ENCODE data around the gene HOXB7.
A peak's percentile ranks its signal among the peaks of the same experiment; 100 is the strongest.

Gene HOXB7

DNA sequence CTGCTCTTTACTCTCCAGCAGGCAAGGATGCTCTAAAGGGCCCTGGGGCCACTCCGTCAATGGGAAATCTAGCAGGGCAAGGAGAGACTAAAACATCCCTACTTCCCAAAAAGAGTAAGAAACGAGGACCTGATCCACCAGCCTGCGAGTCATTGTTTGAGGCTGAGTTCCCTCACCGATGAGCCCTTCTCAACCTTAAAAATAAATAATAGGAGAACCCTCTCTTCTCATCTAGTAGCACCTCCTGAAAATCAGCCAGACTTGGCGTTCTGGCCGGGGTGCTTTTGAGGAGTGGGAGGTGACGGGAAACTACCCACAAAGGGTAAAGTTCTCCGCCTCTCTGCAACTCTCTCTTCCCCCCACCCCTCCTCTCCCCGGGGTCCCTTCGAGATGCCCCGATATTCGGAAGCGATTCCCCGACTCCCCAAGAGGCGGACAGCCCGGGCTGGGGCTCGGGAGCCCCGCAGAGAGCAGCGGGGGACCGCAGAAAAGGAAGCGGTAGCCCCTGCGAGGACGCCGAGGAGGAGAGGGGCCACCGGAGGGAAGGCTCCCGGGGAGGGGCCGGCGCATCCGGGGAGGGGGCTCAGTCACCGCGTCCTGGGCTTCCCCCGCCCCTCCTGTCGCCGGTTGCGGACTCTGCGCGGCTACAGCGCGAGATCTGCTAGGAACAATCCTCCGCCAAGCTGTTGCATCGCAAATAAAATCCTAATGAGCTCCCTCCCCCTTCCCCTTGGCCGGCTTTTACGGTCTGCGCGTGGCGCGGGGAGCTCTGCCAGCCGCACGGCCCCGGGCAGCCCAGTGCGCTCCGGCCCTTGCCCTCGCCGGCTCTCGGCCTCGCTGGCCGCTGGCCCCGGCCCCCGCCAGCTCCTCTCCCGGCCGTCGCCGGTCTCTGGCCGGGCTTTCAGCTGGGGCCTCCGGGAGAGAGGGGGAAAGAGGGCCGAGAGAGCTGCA is 14.0 kb upstream of the HOXB7 start:
- ChIA-PET POLR2A (interaction anchor here (0.5 to 1.1 kb wide), 3 partner anchors 11 to 44 kb away, joined by 3 to 4 read pairs (median 3); no protein-coding TSS in a partner anchor), CTCF (interaction anchor here (0.8 to 12.1 kb wide), 14 partner anchors 8 to 365 kb away, joined by 3 to 185 read pairs (median 7); partner anchors contain the start of gene HOXB8)
- no peak for TF ChIP-seq CTCF (IDR thresholded peaks at IDR 0.05; ENCODE audit: insufficient read depth, low read length, missing control alignments)
- no peak for DNase-seq (ENCODE audit: low read depth, low spot score)
- H3K4me3 ChIP-seq (ENCODE audit: low read depth, low read length) = peak overlapping the region; percentile 51

DNA sequence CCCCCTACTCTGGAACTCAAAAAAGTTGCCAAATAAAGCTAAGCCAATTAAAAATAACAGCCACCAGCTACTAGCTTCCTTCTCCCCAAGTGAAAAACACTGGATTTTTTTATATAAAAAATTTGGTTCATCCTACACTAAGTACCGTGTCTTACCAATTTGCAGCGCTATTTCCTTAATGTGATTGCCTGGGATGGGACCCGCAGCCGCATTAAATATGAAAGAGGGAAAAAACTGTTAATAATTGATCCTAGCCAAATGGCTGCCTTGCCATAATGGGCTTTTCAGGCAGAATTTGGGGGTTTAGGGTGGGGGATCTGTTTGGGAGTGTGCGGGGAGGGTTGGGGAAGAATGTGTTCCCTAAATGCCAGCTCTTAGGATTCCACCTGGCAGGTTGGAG is 13.3 kb upstream of the HOXB7 start:
- POLR2A ChIA-PET = no interaction called here

GRCh38 chr17:48623583-48623982 is 12.8 kb upstream of the HOXB7 start:
- CTCF ChIA-PET = interaction anchor here (0.7 to 12.1 kb wide), 9 partner anchors 9 to 488 kb away, joined by 3 to 185 read pairs (median 6); partner anchors contain the start of gene HOXB8
- H3K4me3 ChIP-seq (ENCODE audit: low read depth, low read length) = no peak overlapping the region
- no peak for DNase-seq (ENCODE audit: low read depth, low spot score)
- no peak for TF ChIP-seq CTCF (IDR thresholded peaks at IDR 0.05; ENCODE audit: insufficient read depth, low read length, missing control alignments)
- POLR2A ChIA-PET = no interaction called here

More for the DNA sequence above, 13.3 kb upstream of the HOXB7 start:
- TF ChIP-seq CTCF (IDR thresholded peaks at IDR 0.05; ENCODE audit: insufficient read depth, low read length, missing control alignments) = no peak
- no peak overlapping the region; the same call in 1 of the 2 replicates for H3K4me3 ChIP-seq (ENCODE audit: low read depth, low read length)
- no peak for DNase-seq (ENCODE audit: low read depth, low spot score)
- CTCF ChIA-PET = interaction anchor here (0.7 to 12.1 kb wide), 9 partner anchors 9 to 489 kb away, joined by 3 to 185 read pairs (median 6); partner anchors contain the start of gene HOXB8

- ChIA-PET POLR2A (no interaction called here), CTCF (interaction anchor here (0.6 to 12.1 kb wide), 14 partner anchors 8 to 407 kb away, joined by 3 to 185 read pairs (median 6); partner anchors contain the start of gene HOXB8)
- no peak overlapping the region for H3K4me3 ChIP-seq (ENCODE audit: low read depth, low read length)
- no peak for TF ChIP-seq CTCF (IDR thresholded peaks at IDR 0.05; ENCODE audit: insufficient read depth, low read length, missing control alignments)
- DNase-seq (ENCODE audit: low read depth, low spot score) = no peak
Measured at GRCh38 chr17:48622857-48623256, 12.0 kb upstream of the HOXB7 start.

DNA sequence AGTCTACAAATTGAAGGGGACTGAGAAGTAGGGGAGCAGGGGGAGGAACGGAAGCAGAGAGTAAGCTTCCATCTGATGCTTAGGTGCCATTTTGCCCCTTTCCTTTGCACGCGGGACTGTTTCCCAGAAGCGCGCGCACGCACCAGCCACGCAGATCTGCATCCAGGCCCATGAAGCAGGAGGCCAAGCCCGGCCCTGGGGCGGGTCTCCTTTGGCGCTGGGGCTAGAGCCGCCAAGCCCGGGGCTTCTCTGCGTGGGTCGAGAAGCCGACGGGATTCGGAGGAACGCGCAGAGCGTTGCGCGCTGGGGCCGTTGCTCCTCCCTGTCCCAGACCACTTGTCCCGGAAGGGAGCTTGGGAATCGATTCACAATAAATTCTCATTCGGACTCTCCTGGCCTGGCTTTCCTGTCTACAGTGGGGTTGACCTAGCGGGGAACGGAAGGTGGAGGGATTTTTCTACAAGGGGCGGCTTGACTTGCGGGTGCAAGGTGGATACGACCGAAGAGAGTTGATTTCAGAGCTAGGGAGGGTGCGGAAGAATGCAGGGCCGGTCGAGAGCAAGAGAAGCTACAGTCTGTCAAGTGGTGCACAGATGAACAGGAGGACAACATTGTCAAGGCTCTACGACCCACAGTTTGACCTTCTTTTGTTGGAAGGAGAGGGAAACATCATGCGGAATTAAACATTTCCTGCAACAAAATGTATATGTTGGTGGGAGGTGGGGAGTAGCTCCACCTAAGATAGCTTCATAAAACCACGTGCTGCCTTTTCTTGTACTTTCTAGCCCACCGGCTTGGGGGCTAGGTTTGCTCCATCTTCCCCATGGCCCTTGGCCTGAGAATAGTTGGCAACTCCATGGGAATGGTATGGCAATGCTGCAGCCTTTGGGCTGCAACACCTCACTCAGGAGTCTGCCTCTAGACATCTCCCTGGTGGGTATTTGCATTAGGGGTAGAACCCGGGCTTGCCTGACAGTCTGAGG is 10.9 kb upstream of the HOXB7 start:
- ChIA-PET POLR2A (no interaction called here), CTCF (interaction anchor here (0.7 to 12.1 kb wide), 15 partner anchors 9 to 406 kb away, joined by 3 to 185 read pairs (median 4); no protein-coding TSS in a partner anchor)
- DNase-seq (ENCODE audit: low read depth, low spot score) = no peak
- H3K4me3 ChIP-seq (ENCODE audit: low read depth, low read length) = no peak overlapping the region
- no peak for TF ChIP-seq CTCF (IDR thresholded peaks at IDR 0.05; ENCODE audit: insufficient read depth, low read length, missing control alignments)

Data from AG04449 (cell line).